SH-SY5Y (cell line): ENCODE data around the gene IL17D.

Source experiments
- GATA2 ChIP-seq: IDR thresholded peaks from 2 replicates; pipeline ENCODE4 v1.6.1; 2011; ENCODE audit warnings: mild to moderate bottlenecking, low read depth, low read length
- GATA3 ChIP-seq: IDR thresholded peaks from 2 replicates; pipeline ENCODE4 v1.6.1; 2011; ENCODE audit warnings: low read depth, mild to moderate bottlenecking, low read length, moderate library complexity

- TF ChIP-seq GATA2 (no peak), GATA3 (no peak)
These were observed 7.4 kb upstream of the IL17D start for GRCh38 chr13:20696073-20696472.
